Measurements from ENCODE around the gene CHAD. TPM values are rescaled to one million over a fixed set of nuclear protein-coding genes. Genes with fewer than 3 reads are reported as not detected.

Gene CHAD
- total RNA-seq, 1 experiment from 2014 or later: 0.57 TPM

DNA sequence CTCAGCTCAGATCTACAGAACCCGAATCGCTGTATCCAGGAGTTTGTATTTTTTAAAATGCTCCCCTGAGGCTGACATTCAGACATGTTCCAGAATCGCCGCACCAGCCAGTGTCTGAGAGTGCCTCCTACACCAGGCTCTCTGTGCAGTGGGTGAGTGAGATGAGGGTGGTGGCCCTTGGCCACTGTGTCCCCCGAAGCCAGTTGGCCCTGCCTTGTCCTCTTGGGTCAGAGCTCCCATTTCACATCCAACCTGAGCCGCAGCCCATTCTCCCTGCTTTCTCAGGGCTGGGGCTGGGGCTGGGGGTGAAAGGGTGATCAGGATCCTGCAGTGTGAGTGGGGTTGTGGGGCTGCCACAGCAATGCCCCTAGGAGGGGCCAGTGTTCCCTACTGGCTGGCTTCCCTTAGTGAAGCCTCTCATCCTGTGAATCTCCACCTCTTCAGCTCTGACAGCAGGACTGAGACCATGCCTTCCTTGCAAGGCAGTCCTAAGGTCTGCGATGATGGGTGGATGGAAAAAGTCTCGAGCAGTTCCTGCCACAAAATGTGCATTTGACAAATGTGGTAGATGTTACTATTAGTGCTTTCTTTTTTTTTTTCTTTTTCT is 26.6 kb upstream of the CHAD start:
- Histone ChIP-seq H4K8ac (replicated peaks; ENCODE audit: insufficient read length, low read depth, low read length) (no peak overlapping the region), H2BK12ac (ENCODE audit: insufficient read length, low read depth, low read length) (no peak overlapping the region), H4K91ac (ENCODE audit: insufficient read length, low read depth, low read length) (no peak overlapping the region), H3K79me2 (ENCODE audit: insufficient read depth, low read length) (no peaks in the 10 kb centered on the region), H3K56ac (ENCODE audit: insufficient read length, low read depth, low read length) (no peak overlapping the region), H4K20me1 (ENCODE audit: control insufficient read depth, insufficient read depth, insufficient read length) (no peaks in the 10 kb centered on the region), H2BK5ac (ENCODE audit: insufficient read length, low read length) (no peak overlapping the region), H4K5ac (ENCODE audit: insufficient read length, low read depth, low read length) (no peak overlapping the region), H3K79me1 (ENCODE audit: insufficient read depth, low read depth, low read length, poor library complexity, severe bottlenecking) (no peaks in the 10 kb centered on the region), H3T11ph (ENCODE audit: low read length) (no peak overlapping the region), H3K23ac (ENCODE audit: insufficient read length, low read depth, low read length) (no peak overlapping the region), H2AFZ (ENCODE audit: low read length) (no peak overlapping the region), H3K9ac (ENCODE audit: extremely low read depth, insufficient read length, low read length) (no peak overlapping the region), H3K4me2 (ENCODE audit: insufficient read depth, insufficient read length, low read length) (no peak overlapping the region), H3K27ac (ENCODE audit: insufficient read length, low read depth, low read length) (no peak overlapping the region), H3K4me1 (ENCODE audit: insufficient read depth, low read length) (no peaks in the 10 kb centered on the region), H2BK20ac (ENCODE audit: low read depth, low read length, poor library complexity, severe bottlenecking) (no peak overlapping the region), H2AK5ac (ENCODE audit: insufficient read length, low read length) (no peak overlapping the region), H2BK120ac (ENCODE audit: low read depth, low read length, poor library complexity, severe bottlenecking) (no peak overlapping the region), H3K18ac (ENCODE audit: insufficient read length, low read depth, low read length) (no peak overlapping the region), H3K23me2 (ENCODE audit: insufficient read length, low read depth, low read length, poor library complexity, severe bottlenecking) (no peaks in the 10 kb centered on the region), H3K14ac (ENCODE audit: insufficient read depth, low read length) (no peak overlapping the region), H3K4ac (ENCODE audit: low read depth, low read length) (no peak overlapping the region), H3K27me3 (ENCODE audit: insufficient read depth, low read length) (no peaks in the 10 kb centered on the region), H3K9me3 (ENCODE audit: control insufficient read depth, low read depth, low read length) (no peaks in the 10 kb centered on the region), H2BK15ac (ENCODE audit: low read depth, low read length) (no peak overlapping the region)
- no peaks in the 10 kb centered on the region for H3K9me3 Mint-ChIP-seq
- TF ChIP-seq, protein P1, sequence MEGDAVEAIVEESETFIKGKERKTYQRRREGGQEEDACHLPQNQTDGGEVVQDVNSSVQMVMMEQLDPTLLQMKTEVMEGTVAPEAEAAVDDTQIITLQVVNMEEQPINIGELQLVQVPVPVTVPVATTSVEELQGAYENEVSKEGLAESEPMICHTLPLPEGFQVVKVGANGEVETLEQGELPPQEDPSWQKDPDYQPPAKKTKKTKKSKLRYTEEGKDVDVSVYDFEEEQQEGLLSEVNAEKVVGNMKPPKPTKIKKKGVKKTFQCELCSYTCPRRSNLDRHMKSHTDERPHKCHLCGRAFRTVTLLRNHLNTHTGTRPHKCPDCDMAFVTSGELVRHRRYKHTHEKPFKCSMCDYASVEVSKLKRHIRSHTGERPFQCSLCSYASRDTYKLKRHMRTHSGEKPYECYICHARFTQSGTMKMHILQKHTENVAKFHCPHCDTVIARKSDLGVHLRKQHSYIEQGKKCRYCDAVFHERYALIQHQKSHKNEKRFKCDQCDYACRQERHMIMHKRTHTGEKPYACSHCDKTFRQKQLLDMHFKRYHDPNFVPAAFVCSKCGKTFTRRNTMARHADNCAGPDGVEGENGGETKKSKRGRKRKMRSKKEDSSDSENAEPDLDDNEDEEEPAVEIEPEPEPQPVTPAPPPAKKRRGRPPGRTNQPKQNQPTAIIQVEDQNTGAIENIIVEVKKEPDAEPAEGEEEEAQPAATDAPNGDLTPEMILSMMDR (conservative IDR thresholded peaks at IDR 0.05): no peak
- no CpG with 5 or more reads among the region's 8 CpGs for WGBS (ENCODE audit: extremely low coverage, insufficient read length, low lambda C conversion rate)
- H3K4me3 Mint-ChIP-seq: no peak overlapping the region
- H3K27me3 Mint-ChIP-seq (ENCODE audit: low read depth): peaks cover 3% of the 10 kb centered on the region; the same call in 1 of the 2 replicates
- DNase-seq: no peak
- H3K4me1 Mint-ChIP-seq: peaks cover 2 to 6% of the 10 kb centered on the region in 2 experiments; a peak in 3 of 4 replicates
- no peaks in the 10 kb centered on the region for H3K36me3 Mint-ChIP-seq (ENCODE audit: insufficient read depth in 1 of 3, low read depth in 3 of 3)
- H3K27ac Mint-ChIP-seq: no peak overlapping the region

Measured in H9 (cell line).